A204.1 (cell line): ENCODE measurements around the gene RECK.
"Not testable (repeated sequence)": the region's sequence is repeated elsewhere in the genome, so short reads cannot be mapped to it uniquely, and the experiment has no call there.

ENCODE experiments used
- FAIRE-seq: peaks from 2 replicates; lab custom pipeline; 2012; peaks lifted over from hg19 to GRCh38; lab: Jason Lieb, UNC

RECK gene

GRCh38 chr9:36074055-36074454, 37.3 kb downstream of the RECK start:
- FAIRE-seq = no peak

- FAIRE-seq = no peak
Observed at GRCh38 chr9:36074870-36075532, 38.3 kb downstream of the RECK start.

DNA sequence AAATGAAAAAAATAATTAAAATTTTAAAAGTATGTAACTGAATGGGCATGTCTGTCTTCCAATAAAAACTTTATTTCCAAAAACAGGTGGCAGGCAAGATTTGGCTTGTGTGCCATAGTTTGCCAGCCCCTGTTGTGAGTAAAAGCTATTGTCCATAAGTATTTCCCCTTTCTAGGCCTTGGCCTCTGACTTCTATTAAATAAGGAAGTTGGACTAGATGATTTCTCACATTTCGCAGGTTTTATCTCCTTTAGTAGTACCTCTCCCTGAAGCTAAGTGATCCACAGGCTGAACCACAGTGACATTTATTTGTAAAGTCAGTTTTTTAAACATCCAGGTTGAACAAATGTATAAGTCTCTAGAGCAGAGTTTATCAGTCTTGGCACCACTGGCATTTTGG, 41.3 kb downstream of the RECK start:
- FAIRE-seq = no peak

GRCh38 chr9:36080519-36080918, 43.8 kb downstream of the RECK start:
- no peak for FAIRE-seq

DNA sequence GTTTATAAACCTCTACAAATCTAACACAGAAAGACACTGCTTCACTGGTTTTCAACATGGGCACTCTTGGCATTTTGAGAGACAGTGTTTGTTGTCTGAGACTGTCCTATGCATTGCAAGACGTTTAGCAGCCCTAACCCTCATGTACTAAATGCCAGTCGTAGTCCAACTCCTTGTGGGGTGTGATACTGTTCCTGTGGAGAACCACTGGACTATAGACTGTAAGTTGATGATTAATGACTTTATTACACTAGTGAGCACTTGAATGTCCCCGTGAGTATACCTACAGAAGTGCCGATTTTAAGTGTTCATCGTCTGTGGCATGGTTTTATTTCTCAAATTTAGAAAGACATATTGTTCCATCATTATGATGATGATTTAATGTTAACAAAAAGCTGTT, 46.2 kb downstream of the RECK start:
- no peak for FAIRE-seq

DNA sequence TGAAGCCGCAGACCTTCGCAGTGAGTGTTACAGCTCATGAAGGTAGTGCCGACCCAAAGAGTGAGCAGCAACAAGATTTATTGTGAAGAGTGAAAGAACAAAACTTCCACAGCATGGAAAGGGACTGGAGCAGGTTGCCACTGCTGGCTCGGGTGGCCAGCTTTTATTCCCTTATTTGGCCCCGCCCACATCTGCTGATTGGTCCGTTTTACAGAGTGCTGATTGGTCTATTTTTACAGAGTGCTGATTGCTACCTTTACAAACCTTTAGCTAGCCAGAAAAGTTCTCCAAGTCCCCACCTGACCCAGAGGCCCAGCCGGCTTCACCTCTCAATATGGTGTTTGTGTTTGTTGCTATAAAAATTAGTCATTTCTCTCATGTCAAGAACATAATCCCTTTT, 49.7 kb downstream of the RECK start:
- no peak for FAIRE-seq

GRCh38 chr9:36087054-36087453, 50.3 kb downstream of the RECK start:
- FAIRE-seq = not testable (repeated sequence)

GRCh38 chr9:36088020-36088419, 51.3 kb downstream of the RECK start:
- no peak for FAIRE-seq

- FAIRE-seq = no peak
Observed at GRCh38 chr9:36091026-36091953, 54.6 kb downstream of the RECK start.

DNA sequence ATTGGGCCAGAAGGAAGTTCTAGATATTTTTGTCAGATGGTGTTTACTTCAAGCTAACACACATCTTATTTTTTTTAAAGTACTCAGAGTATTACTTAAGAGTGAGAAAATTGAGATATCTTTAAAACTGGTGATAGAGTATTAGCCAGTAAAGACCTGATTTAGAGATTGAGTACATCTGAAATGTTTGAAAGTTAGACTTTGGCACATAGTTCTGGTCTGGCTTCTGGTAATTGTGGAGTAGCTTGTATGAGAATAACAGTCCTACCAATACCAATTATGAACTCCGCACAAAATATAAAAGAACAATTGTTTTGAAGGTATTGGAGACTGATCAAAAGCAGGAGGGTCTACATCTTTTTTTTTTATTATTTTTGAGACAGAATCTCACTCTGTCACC, 55.3 kb downstream of the RECK start:
- no peak for FAIRE-seq

GRCh38 chr9:36092509-36093215, 55.9 kb downstream of the RECK start:
- FAIRE-seq = no peak

DNA sequence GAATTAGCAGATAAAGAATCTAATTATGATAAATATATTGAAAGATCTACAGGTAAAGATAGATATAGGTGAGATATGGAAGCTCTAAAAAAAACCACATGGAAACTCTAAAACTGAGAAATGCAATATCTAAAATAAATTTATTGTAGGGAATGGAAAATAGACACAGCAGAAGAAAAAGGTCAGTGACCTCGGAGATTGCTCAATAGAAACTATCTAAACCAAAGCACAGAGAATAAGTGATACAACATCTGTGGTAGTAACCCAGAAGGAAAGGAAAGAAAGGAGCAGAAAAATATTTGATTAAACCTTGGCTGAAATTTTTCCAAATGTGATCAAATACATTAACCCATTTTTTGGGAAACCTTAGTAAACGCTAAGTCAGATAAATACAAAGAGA, 56.7 kb downstream of the RECK start:
- FAIRE-seq = no peak

DNA sequence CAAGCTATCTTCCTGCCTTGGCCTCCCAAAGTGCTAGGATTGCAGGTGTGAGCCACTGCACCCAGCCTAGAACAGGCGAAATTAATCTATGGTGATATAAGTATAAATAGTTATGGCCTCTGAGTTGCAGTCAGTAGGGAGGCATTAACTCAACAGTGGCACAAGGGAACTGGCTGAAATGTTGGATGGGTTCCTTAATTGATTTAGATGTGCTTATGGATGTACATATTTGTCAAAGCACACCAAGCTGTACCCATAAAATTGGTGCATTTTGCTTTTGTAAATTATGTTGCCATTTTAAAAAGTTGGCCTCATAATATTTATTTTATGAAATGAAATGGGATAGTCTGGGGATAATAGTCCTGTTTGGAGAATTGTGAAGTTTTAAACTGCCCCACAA, 63.0 kb downstream of the RECK start:
- FAIRE-seq = no peak

- FAIRE-seq = no peak
Observed at GRCh38 chr9:36100532-36100931, 63.8 kb downstream of the RECK start.

DNA sequence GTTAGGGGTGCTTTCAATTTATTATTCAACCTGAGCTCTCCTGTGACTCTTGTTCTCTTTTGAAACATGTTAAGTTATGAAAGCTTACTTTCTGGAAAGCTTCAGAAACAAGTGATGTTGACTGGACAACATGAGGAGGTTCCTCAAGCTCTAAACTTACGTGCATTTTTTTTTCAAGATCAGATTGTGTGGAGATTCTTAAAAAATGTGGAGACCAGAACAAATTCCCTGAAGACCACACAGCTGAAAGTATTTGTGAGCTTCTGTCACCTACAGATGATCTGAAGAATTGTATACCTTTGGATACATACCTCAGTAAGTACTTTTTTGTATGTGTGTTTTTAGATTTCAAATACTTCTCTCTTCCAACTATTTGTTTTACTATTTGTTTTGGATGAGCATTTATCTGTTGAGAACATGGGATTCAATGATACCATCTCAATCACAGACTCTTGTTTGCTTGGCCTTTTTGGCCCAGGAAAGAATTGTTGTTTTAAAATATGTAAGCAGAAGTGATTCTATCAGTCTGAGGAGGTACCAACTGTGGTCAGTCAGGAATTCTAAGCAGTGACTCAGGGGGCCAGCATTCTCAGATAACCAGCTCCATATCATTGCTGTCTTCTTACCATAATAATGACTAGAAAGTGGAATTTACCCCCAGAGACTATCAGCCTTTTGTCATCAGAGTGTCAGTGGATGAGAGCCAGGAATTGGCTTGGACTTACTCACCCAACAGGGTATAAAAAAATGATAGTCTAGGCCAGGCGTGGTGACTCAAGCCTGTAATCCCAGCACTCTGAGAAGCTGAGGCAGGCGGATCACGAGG, 65.4 kb downstream of the RECK start:
- FAIRE-seq = no peak

DNA sequence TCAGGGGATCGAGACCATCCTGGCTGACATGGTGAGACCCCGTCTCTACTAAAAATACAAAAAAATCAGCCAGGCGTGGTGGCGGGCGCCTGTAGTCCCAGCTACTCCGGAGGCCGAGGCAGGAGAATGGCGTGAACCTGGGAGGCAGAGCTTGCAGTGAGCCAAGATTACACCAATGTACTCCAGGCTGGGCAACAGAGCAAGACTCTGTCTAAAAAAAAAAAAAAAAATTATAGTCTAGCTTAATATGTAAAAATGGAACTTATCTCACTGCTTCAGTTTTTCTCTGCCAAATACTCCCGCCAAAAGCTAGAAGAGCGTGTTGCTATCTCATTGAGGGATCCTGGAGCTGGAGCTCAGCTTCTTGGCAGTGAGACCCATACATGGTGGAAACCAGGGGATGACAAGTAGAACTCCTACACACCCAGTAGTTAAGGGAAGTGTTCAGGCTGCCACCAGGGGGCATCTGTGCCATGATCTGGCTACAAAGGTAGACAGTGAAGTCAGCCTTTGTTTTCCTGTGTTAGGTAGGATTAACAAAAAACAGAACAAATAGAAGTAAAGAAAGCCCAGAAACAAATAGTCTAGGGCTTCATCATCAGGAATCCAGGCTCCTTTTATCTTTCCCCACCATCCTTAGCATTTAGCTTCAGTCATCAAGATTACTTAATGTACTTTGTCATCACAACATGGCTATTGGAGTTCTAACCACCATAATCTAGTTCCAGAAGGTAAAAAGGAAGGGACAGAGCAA, 66.2 kb downstream of the RECK start:
- no peak for FAIRE-seq

DNA sequence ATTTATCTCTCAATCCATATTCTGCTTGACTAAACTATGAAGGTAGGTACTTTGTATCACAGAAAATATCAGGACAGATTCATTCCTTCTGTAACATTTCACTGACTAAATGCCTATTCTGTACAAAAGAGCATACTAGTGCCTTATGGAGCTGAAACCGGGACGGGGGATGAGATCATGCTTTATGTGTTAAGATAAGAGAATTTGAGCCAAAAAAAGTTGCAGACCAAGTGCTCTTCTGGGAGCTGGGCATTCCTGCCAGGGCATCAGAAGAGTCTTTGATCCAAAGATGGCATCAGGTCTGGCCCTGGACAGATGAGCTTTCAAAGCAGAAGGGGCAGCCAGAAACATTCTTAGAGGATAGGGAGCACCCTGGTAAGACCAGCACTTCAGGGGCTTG, 72.4 kb downstream of the RECK start:
- FAIRE-seq = no peak

GRCh38 chr9:36110434-36110833, 73.7 kb downstream of the RECK start:
- no peak for FAIRE-seq

DNA sequence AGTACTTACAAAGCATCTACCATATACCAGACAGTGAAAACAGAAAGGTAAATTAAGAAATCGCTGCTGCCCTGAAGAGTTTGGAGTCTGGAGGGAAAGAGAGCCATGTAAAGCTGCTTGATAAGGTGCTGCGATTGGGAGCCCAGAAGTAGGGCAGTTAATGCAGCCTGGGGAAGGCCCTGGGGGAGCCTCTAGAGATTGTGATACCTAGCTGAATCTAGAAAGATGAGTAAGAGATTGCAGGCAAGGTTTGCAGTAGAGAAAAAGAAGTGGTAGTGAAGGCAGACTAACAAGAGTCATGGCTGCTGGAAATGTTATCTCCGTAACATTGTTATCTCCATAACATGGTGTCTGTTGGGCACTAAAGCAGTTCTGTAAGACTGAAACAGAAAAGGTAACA, 75.8 kb downstream of the RECK start:
- FAIRE-seq = no peak

DNA sequence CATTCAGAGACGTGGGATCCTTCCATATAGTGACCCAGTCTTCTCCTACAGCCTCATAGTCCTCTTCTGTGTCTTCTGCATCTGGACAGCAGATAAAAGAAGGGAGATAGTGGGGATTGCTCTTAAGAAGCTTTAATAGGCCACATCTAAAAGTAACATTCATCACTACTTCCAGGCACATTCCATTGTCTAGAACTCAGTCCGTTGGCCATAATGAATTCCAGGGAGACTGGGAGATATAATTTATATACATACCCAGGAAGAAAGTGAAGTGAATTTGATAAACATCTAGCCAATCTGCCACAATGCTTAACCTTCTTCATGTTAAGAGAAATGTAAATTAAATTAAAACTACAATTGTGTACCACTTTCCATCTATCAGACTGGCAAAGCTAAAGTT, 77.3 kb downstream of the RECK start:
- FAIRE-seq = no peak

GRCh38 chr9:36116593-36116992, 79.9 kb downstream of the RECK start:
- no peak for FAIRE-seq

GRCh38 chr9:36118201-36118600, 81.5 kb downstream of the RECK start:
- no peak for FAIRE-seq
